Smooth muscle cell (in vitro differentiated cells): ENCODE results near the gene SHANK2. TPM values are rescaled to one million over a fixed set of nuclear protein-coding genes. Genes with fewer than 3 reads are reported as not detected.

ENCODE experiments used
- DNase-seq: peaks from one replicate; lab custom pipeline; 2025; ENCODE audit not compliant: unreplicated experiment; lab: John Stamatoyannopoulos, UW
- H2AFZ ChIP-seq: fragments of 200-600 bp; sonication (generic); 2 replicates; pipeline ENCODE4 v1.6.0; 2016; ENCODE audit warnings: antibody characterized with exemption, low read depth, mild to moderate bottlenecking
- H3F3A ChIP-seq: fragments of 200-600 bp; sonication (generic); 2 replicates; pipeline ENCODE4 v1.6.0; 2017; ENCODE audit warnings: antibody characterized with exemption, low read depth
- H3K27ac ChIP-seq: fragments of 200-600 bp; sonication (generic); 2 replicates; pipeline ENCODE4 v1.5.1; 2016; ENCODE audit warnings: low read depth, mild to moderate bottlenecking
- H3K27me3 ChIP-seq: fragments of 200-600 bp; sonication (generic); 2 replicates; pipeline ENCODE4 v1.6.1; 2016; ENCODE audit warnings: low read depth, mild to moderate bottlenecking
- H3K36me3 ChIP-seq: fragments of 200-600 bp; sonication (generic); 2 replicates; pipeline ENCODE4 v1.5.1; 2016; ENCODE audit warnings: low read depth
- H3K4me1 ChIP-seq: fragments of 200-600 bp; sonication (generic); 2 replicates; pipeline ENCODE4 v1.5.1; 2016; ENCODE audit warnings: low read depth
- H3K4me2 ChIP-seq: fragments of 200-600 bp; sonication (generic); 2 replicates; pipeline ENCODE4 v1.6.0; 2016; ENCODE audit warnings: mild to moderate bottlenecking
- H3K4me3 ChIP-seq: fragments of 200-600 bp; sonication (generic); 2 replicates; pipeline ENCODE4 v1.5.1; 2016; ENCODE audit warnings: mild to moderate bottlenecking
- H3K79me2 ChIP-seq: fragments of 200-600 bp; sonication (generic); 2 replicates; pipeline ENCODE4 v1.6.0; 2016; ENCODE audit warnings: low read depth, mild to moderate bottlenecking
- H3K9ac ChIP-seq: fragments of 200-600 bp; sonication (generic); 2 replicates; pipeline ENCODE4 v1.6.0; 2016; ENCODE audit warnings: low read depth
- H3K9me3 ChIP-seq: fragments of 200-600 bp; sonication (generic); replicated peaks from 2 replicates; pipeline ENCODE4 v1.5.1; 2016; ENCODE audit warnings: low read depth
- H4K20me1 ChIP-seq: fragments of 200-600 bp; sonication (generic); 2 replicates; pipeline ENCODE4 v1.6.0; 2016; ENCODE audit warnings: low read depth
- CTCF ChIP-seq: fragments of 200-600 bp; sonication (generic); IDR thresholded peaks from 2 replicates; pipeline ENCODE4 v1.5.1; 2017; ENCODE audit warnings: borderline replicate concordance, mild to moderate bottlenecking, antibody characterized with exemption; ENCODE audit not compliant: insufficient read depth, poor library complexity, severe bottlenecking
- WGBS: methylation state at CpG from one replicate; pipeline ENCODE4 v1.1.7; 2016; ENCODE audit warnings: low lambda C conversion rate; 5-methylcytosine and 5-hydroxymethylcytosine counted together
- polyA plus RNA-seq: library from polyadenylated mRNA; unstranded; fragments of >200 nt; fragmentation: Nextera tagmentation; extraction: Ambion mirVana; gene quantifications from 2 replicates; pipeline ENCODE4 v1.2.1, GENCODE V29; 2016
- total RNA-seq: library from RNA; depleted of rRNA; stranded (reverse); fragments of >200 nt; gene quantifications from 2 replicates; pipeline ENCODE4 v1.2.3, GENCODE V29; 2014

Gene SHANK2
- total and polyA plus RNA-seq, 2 experiments from 2014 or later: 1.5 to 9.9 TPM

- Histone ChIP-seq H4K20me1 (no peaks in the 10 kb centered on the region), H2AFZ (no peak overlapping the region), H3K79me2 (no peaks in the 10 kb centered on the region), H3K36me3 (no peaks in the 10 kb centered on the region), H3K27me3 (peaks cover 41% of the 10 kb centered on the region), H3F3A (no peaks in the 10 kb centered on the region), H3K9ac (no peak overlapping the region), H3K4me2 (peak overlapping the region; percentile 97), H3K4me1 (peaks cover 12% of the 10 kb centered on the region), H3K27ac (no peak overlapping the region), H3K4me3 (peak overlapping the region; percentile 64), H3K9me3 (no peaks in the 10 kb centered on the region)
- no peak for DNase-seq
- 2% methylated on average over 34 of the region's 64 CpGs for WGBS
- no peak for TF ChIP-seq CTCF
Measured at GRCh38 chr11:71251151-71251721, 1.1 kb downstream of the SHANK2 start.

GRCh38 chr11:71250523-71251150 lies 1.7 kb downstream of the SHANK2 start:
- no peak for DNase-seq
- Histone ChIP-seq H4K20me1 (no peaks in the 10 kb centered on the region), H2AFZ (no peak overlapping the region), H3K36me3 (no peaks in the 10 kb centered on the region), H3K4me3 (peak overlapping the region; percentile 64), H3K27me3 (peaks cover 41% of the 10 kb centered on the region), H3K27ac (no peak overlapping the region), H3K79me2 (no peaks in the 10 kb centered on the region), H3K9me3 (no peaks in the 10 kb centered on the region), H3F3A (no peaks in the 10 kb centered on the region), H3K4me2 (peak overlapping the region; percentile 97), H3K9ac (no peak overlapping the region), H3K4me1 (peaks cover 16% of the 10 kb centered on the region)
- 18% methylated on average over 26 of the region's 27 CpGs for WGBS
- no peak for TF ChIP-seq CTCF

GRCh38 chr11:71249301-71249700 lies 3.1 kb downstream of the SHANK2 start:
- 69% methylated on average over 6 of the region's 6 CpGs for WGBS
- no peak overlapping the region for H3K4me2 ChIP-seq

More at GRCh38 chr11:71249301-71249700, 3.1 kb downstream of the SHANK2 start:
- TF ChIP-seq CTCF: no peak
- no peak for DNase-seq
- no peak overlapping the region for H3K4me3 ChIP-seq
- H4K20me1 ChIP-seq: no peaks in the 10 kb centered on the region
- no peaks in the 10 kb centered on the region for H3F3A ChIP-seq
- H3K4me1 ChIP-seq: peaks cover 16% of the 10 kb centered on the region
- H3K27me3 ChIP-seq: peaks cover 41% of the 10 kb centered on the region
- no peak overlapping the region for H3K9ac ChIP-seq
- no peaks in the 10 kb centered on the region for H3K36me3 ChIP-seq
- no peaks in the 10 kb centered on the region for H3K79me2 ChIP-seq
- no peak overlapping the region for H2AFZ ChIP-seq
- no peaks in the 10 kb centered on the region for H3K9me3 ChIP-seq
- no peak overlapping the region for H3K27ac ChIP-seq
